K562 (cell line): ENCODE data around the gene CCDC194. TPM values are rescaled to one million over a fixed set of nuclear protein-coding genes. Genes with fewer than 3 reads are reported as not detected.

Experiments used
- ADNP ChIP-seq: fragments of 200-800 bp; sonication (Bioruptor generic); IDR thresholded peaks from 2 replicates; pipeline ENCODE4 v1.6.1; 2016; ENCODE audit warnings: missing genetic modification characterization, missing compliant biosample characterization
- BRF2 ChIP-seq: IDR thresholded peaks from 3 replicates; pipeline ENCODE4 v1.6.1; 2011; ENCODE audit warnings: borderline replicate concordance, mild to moderate bottlenecking; ENCODE audit not compliant: insufficient read length, insufficient read depth
- COPS2 ChIP-seq: fragments of 450-650 bp; conservative IDR thresholded peaks from 2 replicates; pipeline ENCODE4 v1.6.1; 2016; ENCODE audit warnings: mild to moderate bottlenecking, moderate library complexity
- HDAC2 ChIP-seq: fragments of 450-650 bp; IDR thresholded peaks from 2 replicates; pipeline ENCODE4 v1.6.1; 2016; ENCODE audit warnings: mild to moderate bottlenecking
- JUN ChIP-seq, 2 experiments: sonication (generic) in 1 of 2; formaldehyde crosslinking in 1 of 2; IDR thresholded peaks; 2 replicates each; pipeline versions ENCODE4 v1.6.1 to v1.8.0; 2012 to 2022; ENCODE audit warnings: borderline replicate concordance in 2 of 2, mild to moderate bottlenecking in 2 of 2, improper control_type of control experiment in 1 of 2, low read depth in 1 of 2, low read length in 1 of 2, missing genetic modification reagents in 1 of 2
- KDM4B ChIP-seq, 2 experiments: fragments of 450-650 bp in 1 of 2; sonication (generic) in 1 of 2; IDR thresholded peaks; 2 replicates each; pipeline ENCODE4 v1.6.1; 2016 to 2017; ENCODE audit warnings: borderline replicate concordance in 2 of 2, antibody characterized with exemption in 1 of 2, low read depth in 1 of 2, mild to moderate bottlenecking in 1 of 2
- KLF10 ChIP-seq: fragments of 250-450 bp; sonication (Bioruptor Pico); IDR thresholded peaks from 2 replicates; pipeline ENCODE4 v1.6.1; 2021; ENCODE audit warnings: matching md5 sums
- KLF6 ChIP-seq: fragments of 250-450 bp; sonication (Bioruptor Pico); IDR thresholded peaks from 2 replicates; pipeline ENCODE4 v1.4.0; 2020; ENCODE audit warnings: mild to moderate bottlenecking, moderate library complexity, borderline replicate concordance
- NCOA4 ChIP-seq: fragments of 450-650 bp; IDR thresholded peaks from 2 replicates; pipeline ENCODE4 v1.6.1; 2018; ENCODE audit warnings: mild to moderate bottlenecking; ENCODE audit not compliant: partially characterized antibody
- RNF2 ChIP-seq: sonication (generic); IDR thresholded peaks from 2 replicates; pipeline ENCODE4 v1.6.1; 2016
- SMAD3 ChIP-seq: fragments of 450-650 bp; formaldehyde crosslinking; conservative IDR thresholded peaks from 2 replicates; pipeline ENCODE4 v1.4.0; 2020; ENCODE audit warnings: mild to moderate bottlenecking
- SMARCE1 ChIP-seq: fragments of 450-650 bp; IDR thresholded peaks from 2 replicates; pipeline ENCODE4 v1.7.1; 2016; ENCODE audit warnings: mild to moderate bottlenecking
- SOX6 ChIP-seq: fragments of 450-650 bp; IDR thresholded peaks from 2 replicates; pipeline ENCODE4 v1.6.1; 2014; ENCODE audit warnings: mild to moderate bottlenecking
- ZKSCAN8 ChIP-seq: fragments of 200-800 bp; sonication (Bioruptor generic); IDR thresholded peaks from 2 replicates; pipeline ENCODE4 v1.6.1; 2016; ENCODE audit warnings: missing genetic modification characterization, missing compliant biosample characterization
- polyA plus RNA-seq, 8 experiments: library from polyadenylated mRNA; depleted of rRNA in 4 of 8; stranded (reverse) in 5 of 8; unstranded in 3 of 8; fragments of >200 nt; fragmentation: Nextera tagmentation in 2 of 8; fragmentation: Illumina TruSeq in 1 of 8; extraction: Ambion mirVana in 2 of 8; extraction: Trizol in 1 of 8; gene quantifications; 2 replicates each; pipeline versions ENCODE4 v1.2.1 to v1.2.3, GENCODE V29; 2011 to 2014; ENCODE audit warnings: inconsistent platforms in 1 of 8, missing spikeins in 1 of 8
- total RNA-seq, 7 experiments: library from RNA; depleted of rRNA in 6 of 7; stranded (reverse); fragments of >200 nt in 6 of 7; fragmentation: Illumina TruSeq in 2 of 7; extraction: Trizol in 2 of 7; gene quantifications; 2 replicates each; pipeline versions ENCODE4 v1.2.1 to v1.2.3, GENCODE V29; 2011 to 2021; ENCODE audit warnings: low replicate concordance in 1 of 7
- TF ChIP-seq, protein P1 (sequence below), 2 experiments: fragments of 450-650 bp in 1 of 2; sonication (generic) in 1 of 2; formaldehyde crosslinking in 1 of 2; IDR thresholded peaks; 2 replicates each; pipeline versions ENCODE4 v1.7.1 to v1.9.0; 2016 to 2022; ENCODE audit warnings: inconsistent platforms in 1 of 2, mild to moderate bottlenecking in 1 of 2, missing genetic modification reagents in 1 of 2

CCDC194 gene
- total and polyA plus RNA-seq, 9 of the 15 experiments (the other 6 are each of a cell fraction or from before 2014, with no cell fraction given) = 0.13 to 1.3 (median 0.39) TPM; not detected in 3

GRCh38 chr19:17405250-17406045 lies 11.5 kb upstream of the CCDC194 start, which contains the start of gene BST2 (continued):
- TF ChIP-seq BRF2 = no peak
- no peak for TF ChIP-seq NCOA4
- TF ChIP-seq SMAD3 (CRISPR knock-in tag) = 0 out of 2 replicates have a peak, but pooled peaks have one; percentile 17
- TF ChIP-seq KLF6 (CRISPR knock-in tag) = no peak
- TF ChIP-seq SMARCE1 = no peak
- TF ChIP-seq COPS2 = no peak
- TF ChIP-seq HDAC2 = 0 out of 2 replicates have a peak, but pooled peaks have one; percentile 51
- 0 out of 2 replicates have a peak, but pooled peaks have one; percentile 20 for TF ChIP-seq JUN (IDR thresholded peaks at IDR 0.05; ENCODE audit: borderline replicate concordance, low read depth, low read length)
- 0 out of 2 replicates have a peak, but pooled peaks have one; percentile 34 for TF ChIP-seq JUN (CRISPR knock-in tag; IDR thresholded peaks at IDR 0.05; ENCODE audit: borderline replicate concordance)
- no peak for TF ChIP-seq ZKSCAN8
- no peak; a peak in 1 of 4 replicates for TF ChIP-seq KDM4B (IDR thresholded peaks at IDR 0.05; ENCODE audit: borderline replicate concordance in 2 of 2, low read depth in 1 of 2)
- TF ChIP-seq SOX6 = no peak
- no peak for TF ChIP-seq ADNP
- no peak for TF ChIP-seq KLF10 (CRISPR knock-in tag)
- TF ChIP-seq RNF2 = no peak; the same call in 1 of the 2 replicates
- TF ChIP-seq, protein P1, sequence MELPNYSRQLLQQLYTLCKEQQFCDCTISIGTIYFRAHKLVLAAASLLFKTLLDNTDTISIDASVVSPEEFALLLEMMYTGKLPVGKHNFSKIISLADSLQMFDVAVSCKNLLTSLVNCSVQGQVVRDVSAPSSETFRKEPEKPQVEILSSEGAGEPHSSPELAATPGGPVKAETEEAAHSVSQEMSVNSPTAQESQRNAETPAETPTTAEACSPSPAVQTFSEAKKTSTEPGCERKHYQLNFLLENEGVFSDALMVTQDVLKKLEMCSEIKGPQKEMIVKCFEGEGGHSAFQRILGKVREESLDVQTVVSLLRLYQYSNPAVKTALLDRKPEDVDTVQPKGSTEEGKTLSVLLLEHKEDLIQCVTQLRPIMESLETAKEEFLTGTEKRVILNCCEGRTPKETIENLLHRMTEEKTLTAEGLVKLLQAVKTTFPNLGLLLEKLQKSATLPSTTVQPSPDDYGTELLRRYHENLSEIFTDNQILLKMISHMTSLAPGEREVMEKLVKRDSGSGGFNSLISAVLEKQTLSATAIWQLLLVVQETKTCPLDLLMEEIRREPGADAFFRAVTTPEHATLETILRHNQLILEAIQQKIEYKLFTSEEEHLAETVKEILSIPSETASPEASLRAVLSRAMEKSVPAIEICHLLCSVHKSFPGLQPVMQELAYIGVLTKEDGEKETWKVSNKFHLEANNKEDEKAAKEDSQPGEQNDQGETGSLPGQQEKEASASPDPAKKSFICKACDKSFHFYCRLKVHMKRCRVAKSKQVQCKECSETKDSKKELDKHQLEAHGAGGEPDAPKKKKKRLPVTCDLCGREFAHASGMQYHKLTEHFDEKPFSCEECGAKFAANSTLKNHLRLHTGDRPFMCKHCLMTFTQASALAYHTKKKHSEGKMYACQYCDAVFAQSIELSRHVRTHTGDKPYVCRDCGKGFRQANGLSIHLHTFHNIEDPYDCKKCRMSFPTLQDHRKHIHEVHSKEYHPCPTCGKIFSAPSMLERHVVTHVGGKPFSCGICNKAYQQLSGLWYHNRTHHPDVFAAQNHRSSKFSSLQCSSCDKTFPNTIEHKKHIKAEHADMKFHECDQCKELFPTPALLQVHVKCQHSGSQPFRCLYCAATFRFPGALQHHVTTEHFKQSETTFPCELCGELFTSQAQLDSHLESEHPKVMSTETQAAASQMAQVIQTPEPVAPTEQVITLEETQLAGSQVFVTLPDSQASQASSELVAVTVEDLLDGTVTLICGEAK (IDR thresholded peaks at IDR 0.05) = no peak
- TF ChIP-seq, protein P1 (CRISPR knock-in tag; IDR thresholded peaks at IDR 0.05) = no peak
